Activated CD4-positive, alpha-beta memory T cell treated with anti-CD3 and anti-CD28 coated beads for 36 hours (primary cell): Measurements from ENCODE around the gene FKBP4. TPM values are rescaled to one million over a fixed set of nuclear protein-coding genes. Genes with fewer than 3 reads are reported as not detected.

Source experiments
- CTCF ChIA-PET: fragments of 350-600 bp; sonication (Branson Sonifier 250); formaldehyde crosslinking; loops from one replicate; lab custom pipeline; 2021; ENCODE audit warnings: antibody characterized with exemption, inconsistent platforms; lab: Charles Lee
- POLR2A ChIA-PET: fragments of 350-600 bp; sonication (Branson Sonifier 250); formaldehyde crosslinking; loops from one replicate; lab custom pipeline; 2021; ENCODE audit warnings: antibody characterized with exemption; lab: Charles Lee
- DNase-seq: peaks from one replicate; pipeline ENCODE4 v3.0.0-alpha.2; 2020
- H3K27ac Mint-ChIP-seq: one replicate; pipeline ENCODE4 v1.8.0; 2021; ENCODE audit warnings: mixed read lengths
- H3K27me3 Mint-ChIP-seq: one replicate; pipeline ENCODE4 v1.8.0; 2021; ENCODE audit warnings: mixed read lengths
- H3K36me3 Mint-ChIP-seq: one replicate; pipeline ENCODE4 v1.8.0; 2021; ENCODE audit warnings: mixed read lengths
- H3K4me1 Mint-ChIP-seq: one replicate; pipeline ENCODE4 v1.8.0; 2021; ENCODE audit warnings: low read depth, mixed read lengths
- H3K4me3 Mint-ChIP-seq: one replicate; pipeline ENCODE4 v1.8.0; 2021; ENCODE audit warnings: mild to moderate bottlenecking, mixed read lengths
- H3K9me3 Mint-ChIP-seq: one replicate; pipeline ENCODE4 v1.8.0; 2021; ENCODE audit warnings: mixed read lengths
- intact Hi-C: fragments of 100-400 bp; cut with micrococcal nuclease; formaldehyde crosslinking; loops from one replicate; pipeline ENCODE4 v1.15.1; 2023
- total RNA-seq, 2 experiments: library from RNA; stranded (reverse); gene quantifications; one replicate each; pipeline ENCODE4 v1.2.3, GENCODE V29; 2021

The FKBP4 gene
- total RNA-seq, 2 experiments from 2014 or later, result 144 to 153 TPM

DNA sequence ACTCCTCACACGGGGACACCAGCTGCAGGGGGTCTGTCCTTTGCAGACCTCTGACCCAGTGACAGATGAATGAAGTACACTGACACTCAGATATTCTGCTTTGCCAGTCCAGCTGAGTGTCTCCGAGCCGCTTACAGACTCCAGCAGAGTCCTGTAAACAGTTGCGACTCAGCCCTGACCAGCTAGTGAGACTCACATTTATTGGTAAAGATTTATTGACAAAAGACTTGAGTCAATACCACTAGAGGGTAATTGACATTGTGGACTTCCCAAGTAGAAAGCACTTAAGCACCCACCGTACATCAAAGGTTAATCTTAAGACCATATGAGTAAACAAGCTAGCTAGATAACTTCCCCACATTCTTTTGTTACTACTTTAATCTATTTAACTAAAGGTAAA is 9.8 kb upstream of the FKBP4 start:
- Mint-ChIP-seq H3K27me3 (peaks cover 10% of the 10 kb centered on the region), H3K4me1 (peaks cover 10% of the 10 kb centered on the region), H3K9me3 (no peaks in the 10 kb centered on the region), H3K36me3 (no peaks in the 10 kb centered on the region), H3K27ac (no peak overlapping the region), H3K4me3 (no peak overlapping the region)
- no peak for DNase-seq
- ChIA-PET CTCF (interaction anchor here (0.9 to 3.8 kb wide), 8 partner anchors 8 to 103 kb away, joined by 3 to 52 read pairs (median 6); partner anchors contain the start of gene ITFG2), POLR2A (no interaction called here)
- intact Hi-C loops, result no loop called here

DNA sequence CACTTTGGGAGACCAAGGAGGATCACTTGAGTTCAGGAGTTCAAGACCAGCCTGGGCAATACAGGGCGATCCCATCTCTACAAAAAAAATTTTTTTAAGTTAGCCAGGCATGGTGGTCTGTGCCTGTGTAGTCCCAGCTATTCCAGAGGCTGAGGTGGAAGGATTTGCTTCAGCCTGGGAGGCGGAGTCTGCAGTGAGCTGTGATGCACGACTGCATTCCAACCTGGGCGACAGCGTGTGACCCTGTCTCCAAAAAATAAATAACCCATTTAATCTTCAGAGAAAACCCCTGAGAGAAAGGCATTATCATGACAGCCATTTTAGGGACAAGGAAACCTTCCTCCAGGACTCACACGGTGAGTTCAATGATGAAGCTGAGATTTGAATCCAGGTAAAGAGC is 3.7 kb upstream of the FKBP4 start:
- DNase-seq, result no peak
- POLR2A ChIA-PET, result no interaction called here
- Mint-ChIP-seq H3K27ac (no peak overlapping the region), H3K27me3 (no peaks in the 10 kb centered on the region), H3K4me1 (peaks cover 3% of the 10 kb centered on the region), H3K4me3 (no peak overlapping the region), H3K36me3 (peaks cover 1% of the 10 kb centered on the region), H3K9me3 (no peaks in the 10 kb centered on the region)
- intact Hi-C loops, result no loop called here
- CTCF ChIA-PET, result no interaction called here

DNA sequence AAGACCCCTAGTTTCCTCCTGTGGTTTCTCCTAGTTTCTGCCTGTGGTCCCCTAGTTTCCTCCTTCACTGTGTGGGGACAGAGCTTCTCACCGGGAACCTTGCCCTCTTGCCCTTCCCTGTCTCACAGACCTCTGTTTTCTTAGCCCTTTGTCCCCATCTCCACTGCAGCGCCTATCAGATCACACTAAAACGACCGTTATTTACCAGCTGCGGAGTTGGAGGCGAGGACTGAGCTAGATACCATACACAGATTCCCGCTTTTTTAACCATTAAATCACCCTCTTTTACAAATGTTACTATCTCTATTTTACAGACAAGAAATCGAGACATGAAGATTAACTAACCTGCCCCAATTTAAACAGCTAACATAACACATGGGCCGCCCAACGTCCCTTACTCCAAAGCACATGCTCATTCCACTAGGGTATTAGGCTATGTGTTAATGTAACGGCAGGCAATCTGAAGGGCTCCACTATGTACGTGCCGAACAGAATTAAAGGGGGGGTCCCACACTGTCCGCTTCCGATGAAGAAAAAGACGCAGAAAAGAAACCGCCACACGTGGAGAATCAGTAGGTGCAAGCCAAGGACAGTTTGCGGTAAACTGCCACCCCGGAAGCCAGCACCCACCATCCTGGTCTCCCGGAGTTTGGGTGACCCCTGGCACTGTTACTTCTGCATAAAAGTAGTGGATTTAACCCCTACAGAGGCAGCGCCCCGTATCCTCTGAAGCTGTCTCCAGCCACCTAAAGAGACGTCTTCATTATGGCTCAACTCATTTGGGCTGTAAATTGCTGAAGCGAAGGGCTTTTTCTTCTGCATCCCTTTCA is 1.9 kb upstream of the FKBP4 start:
- peaks cover 16% of the 10 kb centered on the region for H3K36me3 Mint-ChIP-seq
- ChIA-PET CTCF (interaction anchor here (1.1 kb wide), 2 partner anchors 8 to 9 kb away, joined by 3 to 5 read pairs; no protein-coding TSS in a partner anchor), POLR2A (no interaction called here)
- intact Hi-C loops, result no loop called here
- H3K4me1 Mint-ChIP-seq, result peaks cover 21% of the 10 kb centered on the region
- no peaks in the 10 kb centered on the region for H3K9me3 Mint-ChIP-seq
- H3K4me3 Mint-ChIP-seq, result no peak overlapping the region
- H3K27ac Mint-ChIP-seq, result no peak overlapping the region
- no peaks in the 10 kb centered on the region for H3K27me3 Mint-ChIP-seq
- DNase-seq, result no peak

DNA sequence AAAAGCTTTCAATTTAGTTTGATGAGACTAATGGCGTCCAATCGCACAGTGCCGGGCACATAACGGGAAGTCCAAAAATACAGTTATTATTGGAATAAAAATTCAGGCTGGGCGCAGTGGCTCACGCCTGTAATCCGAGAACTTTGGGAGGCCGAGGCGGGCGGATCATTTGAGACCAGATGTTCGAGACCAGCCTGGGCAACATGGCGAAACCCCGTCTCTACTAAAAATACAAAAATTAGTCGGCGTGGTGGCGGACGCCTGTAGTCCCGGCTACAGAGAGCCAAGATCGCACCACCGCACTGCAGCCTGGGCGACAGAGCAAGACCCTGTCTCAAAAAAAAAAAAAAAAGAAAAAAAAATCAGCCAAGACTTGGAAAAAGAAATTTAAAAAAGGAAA is 1.2 kb upstream of the FKBP4 start:
- peak overlapping the region; percentile 42 for H3K4me3 Mint-ChIP-seq
- ChIA-PET POLR2A (no interaction called here), CTCF (interaction anchor here (1.1 kb wide), 2 partner anchors 9 to 10 kb away, joined by 3 to 5 read pairs; no protein-coding TSS in a partner anchor)
- H3K36me3 Mint-ChIP-seq, result peaks cover 22% of the 10 kb centered on the region
- intact Hi-C loops, result no loop called here
- DNase-seq, result no peak
- no peaks in the 10 kb centered on the region for H3K9me3 Mint-ChIP-seq
- peaks cover 22% of the 10 kb centered on the region for H3K4me1 Mint-ChIP-seq
- H3K27ac Mint-ChIP-seq, result no peak overlapping the region
- no peaks in the 10 kb centered on the region for H3K27me3 Mint-ChIP-seq

DNA sequence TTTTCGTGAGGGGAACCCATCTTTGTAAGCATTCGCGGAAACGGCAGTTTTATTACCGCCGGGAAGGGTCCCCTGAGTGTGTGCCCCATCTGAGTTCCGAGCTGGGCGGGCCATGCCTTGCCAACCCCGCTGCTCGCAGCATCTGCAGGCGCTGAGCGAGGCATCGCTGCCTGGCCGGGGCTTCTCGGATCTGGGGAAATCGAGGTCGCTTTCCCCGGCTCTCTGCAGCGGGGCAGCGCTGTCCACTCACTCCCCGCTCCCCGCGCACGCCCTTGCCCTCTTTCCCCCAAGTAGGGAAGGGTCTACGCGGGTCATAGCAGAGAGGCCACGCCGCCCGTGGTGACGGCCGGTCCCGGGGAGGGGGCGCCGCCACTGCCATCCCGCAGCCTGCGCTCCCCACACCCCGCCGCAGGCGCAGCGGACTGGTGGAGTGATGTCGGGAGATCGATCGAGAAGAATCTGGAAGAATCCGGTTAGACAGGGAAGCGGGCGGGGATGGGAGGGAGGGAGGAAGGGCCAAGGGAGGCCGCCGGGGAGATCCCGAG is 507 bp upstream of the FKBP4 start:
- POLR2A ChIA-PET, result interaction anchor here (1.7 kb wide), 1 partner anchor 103 kb away, joined by 13 read pairs; no protein-coding TSS in a partner anchor
- CTCF ChIA-PET, result interaction anchor here (2.0 to 2.5 kb wide), 2 partner anchors 11 to 19 kb away, joined by 12 to 20 read pairs; partner anchors contain the start of gene ITFG2
- intact Hi-C loops, result loop anchor here (1.0 to 2.0 kb wide), 3 partner anchors 18 to 102 kb away; partner anchors contain the start of genes FOXM1, ITFG2 and RHNO1
- peak overlapping the region; percentile 73 for H3K4me3 Mint-ChIP-seq
- H3K36me3 Mint-ChIP-seq, result peaks cover 28% of the 10 kb centered on the region
- no peak for DNase-seq
- no peaks in the 10 kb centered on the region for H3K27me3 Mint-ChIP-seq
- no peak overlapping the region for H3K27ac Mint-ChIP-seq
- H3K9me3 Mint-ChIP-seq, result no peaks in the 10 kb centered on the region
- H3K4me1 Mint-ChIP-seq, result peaks cover 22% of the 10 kb centered on the region

DNA sequence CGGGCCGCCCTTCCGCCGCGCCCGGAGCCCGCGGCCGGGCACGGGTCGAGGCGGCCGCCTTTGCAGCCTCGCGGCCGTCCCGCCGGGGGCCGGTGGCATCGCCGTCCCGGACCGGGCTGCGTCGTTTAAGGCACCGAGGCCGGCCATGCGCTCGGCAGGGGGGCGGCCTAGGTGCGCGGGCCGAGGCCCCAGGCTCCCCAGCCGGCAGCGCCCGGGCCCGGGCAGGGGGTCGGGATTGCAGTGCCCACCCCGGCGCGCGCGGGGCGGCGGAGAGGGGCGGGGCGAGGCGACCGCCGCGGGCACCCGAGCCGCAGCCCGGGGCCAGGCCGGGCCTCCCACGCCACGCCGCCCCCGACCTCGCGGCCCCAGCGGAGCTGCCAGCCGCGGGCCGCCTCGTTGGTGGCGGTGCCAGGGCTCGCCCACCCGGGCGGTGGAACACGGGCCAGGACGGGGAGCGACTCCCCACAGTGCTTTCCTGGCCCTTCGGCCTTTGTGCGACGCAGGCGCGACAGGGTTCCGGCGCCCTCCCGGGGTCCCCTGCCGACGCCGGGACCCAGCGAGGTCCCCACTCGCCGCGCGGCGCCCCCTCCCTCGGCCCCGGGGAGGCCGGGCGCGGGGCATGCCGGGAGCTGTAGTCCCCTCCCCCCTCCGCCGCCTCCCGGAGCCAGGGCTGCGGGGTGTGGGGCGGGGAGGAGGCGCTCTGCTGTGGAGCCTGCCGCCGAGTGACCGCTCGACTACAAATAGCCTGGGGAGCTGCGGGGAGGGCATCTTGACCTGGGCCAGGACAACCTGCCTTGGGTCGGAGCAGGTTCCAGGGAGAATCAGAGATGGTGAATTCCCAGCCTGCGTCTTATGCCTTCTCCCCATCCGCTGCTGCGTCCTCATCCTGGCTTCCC is 769 bp downstream of the FKBP4 start:
- peak overlapping the region; percentile 71 for H3K27ac Mint-ChIP-seq
- H3K4me1 Mint-ChIP-seq, result peaks cover 22% of the 10 kb centered on the region
- peak; percentile 79 for DNase-seq
- no peaks in the 10 kb centered on the region for H3K9me3 Mint-ChIP-seq
- peaks cover 41% of the 10 kb centered on the region for H3K36me3 Mint-ChIP-seq
- peak overlapping the region; percentile 91 for H3K4me3 Mint-ChIP-seq
- no peaks in the 10 kb centered on the region for H3K27me3 Mint-ChIP-seq
- POLR2A ChIA-PET, result interaction anchor here (1.3 to 1.7 kb wide), 3 partner anchors 9 to 104 kb away, joined by 4 to 13 read pairs (median 4); partner anchors contain the start of gene TEX52
- CTCF ChIA-PET, result interaction anchor here (0.6 to 2.5 kb wide), 6 partner anchors 12 to 117 kb away, joined by 3 to 20 read pairs (median 5); partner anchors contain the start of gene ITFG2
- intact Hi-C loops, result loop anchor here (2.0 kb wide), 1 partner anchor 81 kb away; the partner anchor contains the start of genes FOXM1 and RHNO1

DNA sequence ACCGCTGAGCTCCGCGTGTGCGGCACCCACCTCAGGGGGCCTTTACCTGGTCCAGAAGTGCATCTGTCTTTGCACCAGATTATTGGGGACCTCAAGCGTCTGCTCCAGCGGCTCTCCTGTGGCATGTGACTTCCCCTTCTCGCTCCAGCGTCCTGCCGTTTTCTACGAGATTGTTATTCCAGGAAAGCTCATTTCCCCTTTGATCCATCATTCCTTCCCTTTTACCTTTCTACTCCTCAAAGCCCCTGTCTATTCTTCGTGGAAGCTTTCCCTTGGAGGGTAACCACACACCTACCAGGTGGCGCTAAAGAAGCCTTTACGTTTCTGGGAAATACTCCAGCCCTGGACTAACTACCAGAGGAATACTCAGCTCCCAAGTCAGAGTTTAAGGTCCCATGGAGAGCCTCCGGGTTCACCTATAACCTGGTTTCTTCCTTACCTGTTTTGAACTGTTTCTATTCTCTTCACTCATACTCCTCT is 1.5 kb downstream of the FKBP4 start:
- peak overlapping the region; percentile 91 for H3K4me3 Mint-ChIP-seq
- H3K36me3 Mint-ChIP-seq, result peaks cover 46% of the 10 kb centered on the region
- intact Hi-C loops, result no loop called here
- peaks cover 22% of the 10 kb centered on the region for H3K4me1 Mint-ChIP-seq
- H3K27me3 Mint-ChIP-seq, result no peaks in the 10 kb centered on the region
- H3K27ac Mint-ChIP-seq, result peak overlapping the region; percentile 71
- ChIA-PET POLR2A (interaction anchor here (1.3 to 1.5 kb wide), 2 partner anchors 8 to 61 kb away, joined by 4 read pairs; partner anchors contain the start of gene TEX52), CTCF (interaction anchor here (0.6 to 2.5 kb wide), 6 partner anchors 13 to 117 kb away, joined by 3 to 20 read pairs (median 5); partner anchors contain the start of gene ITFG2)
- no peak for DNase-seq
- no peaks in the 10 kb centered on the region for H3K9me3 Mint-ChIP-seq

DNA sequence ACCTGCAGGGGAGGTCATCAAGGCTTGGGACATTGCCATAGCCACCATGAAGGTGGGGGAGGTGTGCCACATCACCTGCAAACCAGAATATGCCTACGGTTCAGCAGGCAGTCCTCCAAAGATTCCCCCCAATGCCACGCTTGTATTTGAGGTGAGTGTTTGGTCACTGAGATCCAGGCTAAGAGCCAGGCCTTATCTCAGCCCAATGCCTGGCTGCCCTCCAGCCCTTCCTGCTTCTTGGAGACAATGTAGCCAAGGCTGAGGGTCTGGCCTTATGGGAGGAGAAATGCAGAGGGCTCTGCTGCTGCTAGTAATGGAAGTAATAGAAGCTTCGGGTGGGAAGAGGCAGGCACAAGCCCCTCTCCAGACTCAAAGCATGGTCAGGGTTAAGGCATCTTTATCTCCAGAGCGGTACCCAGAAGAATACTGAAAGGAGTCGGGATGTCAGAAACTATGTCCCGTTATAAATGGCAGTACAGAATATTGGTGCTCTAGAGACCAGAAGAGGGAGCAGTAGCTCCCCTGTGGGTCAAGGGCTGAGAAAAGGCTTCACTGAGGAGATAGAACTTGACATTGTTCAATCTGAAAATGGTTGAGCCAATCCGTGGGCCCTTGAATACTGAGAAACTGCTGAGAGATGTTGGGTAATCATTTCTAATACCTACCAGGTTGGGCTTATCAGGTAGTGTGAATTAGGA is 3.1 kb downstream of the FKBP4 start:
- CTCF ChIA-PET, result no interaction called here

DNA sequence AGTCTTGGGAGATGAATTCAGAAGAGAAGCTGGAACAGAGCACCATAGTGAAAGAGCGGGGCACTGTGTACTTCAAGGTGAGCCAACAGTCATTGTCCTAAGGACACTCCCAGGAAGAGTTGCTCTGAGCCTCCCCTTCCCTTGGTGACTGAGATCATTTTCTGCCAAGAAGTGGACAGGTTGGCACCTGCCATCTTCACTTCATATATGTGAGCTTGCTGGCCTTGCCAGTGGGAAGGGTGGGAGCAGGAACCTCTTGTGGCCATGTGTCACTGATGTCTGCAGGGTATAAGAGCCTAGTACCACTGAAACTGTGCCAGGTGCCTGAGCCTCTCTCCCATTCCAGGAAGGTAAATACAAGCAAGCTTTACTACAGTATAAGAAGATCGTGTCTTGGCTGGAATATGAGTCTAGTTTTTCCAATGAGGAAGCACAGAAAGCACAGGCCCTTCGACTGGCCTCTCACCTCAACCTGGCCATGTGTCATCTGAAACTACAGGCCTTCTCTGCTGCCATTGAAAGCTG is 5.3 kb downstream of the FKBP4 start:
- no peak overlapping the region for H3K27ac Mint-ChIP-seq
- intact Hi-C loops, result no loop called here

More for the DNA sequence above, 3.1 kb downstream of the FKBP4 start:
- Mint-ChIP-seq H3K4me1 (peaks cover 22% of the 10 kb centered on the region), H3K27me3 (no peaks in the 10 kb centered on the region), H3K9me3 (no peaks in the 10 kb centered on the region), H3K27ac (no peak overlapping the region), H3K36me3 (peaks cover 58% of the 10 kb centered on the region), H3K4me3 (peak overlapping the region; percentile 91)
- no peak for DNase-seq
- POLR2A ChIA-PET, result no interaction called here
- intact Hi-C loops, result no loop called here

DNA sequence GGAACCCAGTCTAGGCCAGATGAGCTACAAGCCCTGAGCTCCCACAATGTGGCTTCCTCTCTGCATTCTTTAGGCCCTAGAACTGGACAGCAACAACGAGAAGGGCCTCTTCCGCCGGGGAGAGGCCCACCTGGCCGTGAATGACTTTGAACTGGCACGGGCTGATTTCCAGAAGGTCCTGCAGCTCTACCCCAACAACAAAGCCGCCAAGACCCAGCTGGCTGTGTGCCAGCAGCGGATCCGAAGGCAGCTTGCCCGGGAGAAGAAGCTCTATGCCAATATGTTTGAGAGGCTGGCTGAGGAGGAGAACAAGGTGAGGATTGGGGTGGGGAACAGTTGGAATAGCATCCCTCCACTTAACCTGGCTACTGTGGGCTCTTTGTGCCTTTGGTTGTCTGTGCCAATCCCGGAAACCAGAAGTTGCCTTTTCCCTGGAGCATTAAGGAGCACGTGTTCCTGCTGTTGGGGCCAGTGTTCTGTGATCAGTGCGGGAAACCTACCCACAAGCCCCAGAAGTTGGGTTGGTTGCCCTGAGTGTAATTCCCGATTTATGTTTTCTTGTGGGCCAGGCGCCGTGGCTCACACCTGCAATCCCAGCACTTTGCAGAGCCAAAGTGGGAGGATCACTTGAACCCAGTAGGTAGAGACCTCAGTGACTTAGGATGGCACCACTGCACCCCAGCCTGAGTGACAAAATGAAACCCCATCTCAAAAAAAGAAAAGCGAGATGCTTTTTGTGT is 6.4 kb downstream of the FKBP4 start:
- intact Hi-C loops, result no loop called here
- peaks cover 69% of the 10 kb centered on the region for H3K36me3 Mint-ChIP-seq
- H3K4me1 Mint-ChIP-seq, result peaks cover 20% of the 10 kb centered on the region
- CTCF ChIA-PET, result interaction anchor here (1.2 kb wide), 1 partner anchor 17 kb away, joined by 3 read pairs; no protein-coding TSS in a partner anchor
- H3K9me3 Mint-ChIP-seq, result no peaks in the 10 kb centered on the region
- no peak overlapping the region for H3K4me3 Mint-ChIP-seq
- H3K27me3 Mint-ChIP-seq, result no peaks in the 10 kb centered on the region
- DNase-seq, result no peak
- POLR2A ChIA-PET, result no interaction called here
- no peak overlapping the region for H3K27ac Mint-ChIP-seq

More for the DNA sequence above, 5.3 kb downstream of the FKBP4 start:
- DNase-seq, result no peak
- H3K36me3 Mint-ChIP-seq, result peaks cover 71% of the 10 kb centered on the region
- POLR2A ChIA-PET, result no interaction called here
- peaks cover 18% of the 10 kb centered on the region for H3K4me1 Mint-ChIP-seq
- H3K4me3 Mint-ChIP-seq, result no peak overlapping the region
- no peaks in the 10 kb centered on the region for H3K27me3 Mint-ChIP-seq
- no peaks in the 10 kb centered on the region for H3K9me3 Mint-ChIP-seq
- CTCF ChIA-PET, result interaction anchor here (0.6 to 1.0 kb wide), 2 partner anchors 16 to 128 kb away, joined by 3 read pairs; no protein-coding TSS in a partner anchor
